ENCODE results near the gene AGBL1.

AGBL1 gene

GRCh38 chr15:86659724-86660411 lies 580.2 kb downstream of the AGBL1 start:
- no peak for DNase-seq

- DNase-seq: no peak
Observed at GRCh38 chr15:86661580-86661979, 581.9 kb downstream of the AGBL1 start.

- DNase-seq: no peak
Observed at GRCh38 chr15:86663304-86663703, 583.6 kb downstream of the AGBL1 start.

GRCh38 chr15:86663979-86664378 lies 584.3 kb downstream of the AGBL1 start:
- DNase-seq: no peak

GRCh38 chr15:86664581-86664980 lies 584.9 kb downstream of the AGBL1 start:
- DNase-seq: no peak

- DNase-seq: no peak
Observed at GRCh38 chr15:86676002-86676401, 596.3 kb downstream of the AGBL1 start.

- no peak for DNase-seq
Observed at GRCh38 chr15:86677278-86677677, 597.6 kb downstream of the AGBL1 start.

GRCh38 chr15:86685263-86685662 lies 605.6 kb downstream of the AGBL1 start:
- no peak for DNase-seq

GRCh38 chr15:86689006-86689405 lies 609.3 kb downstream of the AGBL1 start:
- DNase-seq: no peak

GRCh38 chr15:86690566-86690965 lies 610.9 kb downstream of the AGBL1 start:
- no peak for DNase-seq

GRCh38 chr15:86691091-86691663 lies 611.5 kb downstream of the AGBL1 start:
- DNase-seq: peak; percentile 60

GRCh38 chr15:86700864-86701610 lies 621.4 kb downstream of the AGBL1 start:
- DNase-seq: no peak

GRCh38 chr15:86701611-86701963 lies 621.9 kb downstream of the AGBL1 start:
- no peak for DNase-seq

GRCh38 chr15:86706813-86707212 lies 627.1 kb downstream of the AGBL1 start:
- DNase-seq: no peak

GRCh38 chr15:86711476-86711875 lies 631.8 kb downstream of the AGBL1 start:
- DNase-seq: no peak

- DNase-seq: no peak
Observed at GRCh38 chr15:86714241-86714640, 634.6 kb downstream of the AGBL1 start.

- no peak for DNase-seq
Observed at GRCh38 chr15:86725628-86726027, 646.0 kb downstream of the AGBL1 start.

- no peak for DNase-seq
Observed at GRCh38 chr15:86735247-86736040, 655.8 kb downstream of the AGBL1 start.

- DNase-seq: no peak
Observed at GRCh38 chr15:86741917-86742316, 662.2 kb downstream of the AGBL1 start.

GRCh38 chr15:86743283-86743903 lies 663.7 kb downstream of the AGBL1 start:
- DNase-seq: peak; percentile 95

GRCh38 chr15:86744198-86744780 lies 664.6 kb downstream of the AGBL1 start:
- no peak for DNase-seq

GRCh38 chr15:86751116-86751515 lies 671.4 kb downstream of the AGBL1 start:
- DNase-seq: no peak

GRCh38 chr15:86754846-86755245 lies 675.2 kb downstream of the AGBL1 start:
- DNase-seq: no peak
